Loucy (cell line): ENCODE measurements around the gene SHCBP1L.

ENCODE experiments used
- H2AFZ ChIP-seq: fragments of 200-600 bp; sonication (generic); 2 replicates; pipeline ENCODE4 v1.6.0; 2016; ENCODE audit warnings: antibody characterized with exemption, mild to moderate bottlenecking, low read length, moderate library complexity
- H3F3A ChIP-seq: fragments of 200-600 bp; 2 replicates; pipeline ENCODE4 v1.6.0; 2016; ENCODE audit warnings: antibody characterized with exemption, low read depth, mild to moderate bottlenecking
- H3K27me3 ChIP-seq: fragments of 200-600 bp; sonication (generic); 2 replicates; pipeline ENCODE4 v1.6.1; 2014; ENCODE audit warnings: low read length, mild to moderate bottlenecking; ENCODE audit not compliant: insufficient read depth, poor library complexity, severe bottlenecking
- H3K36me3 ChIP-seq: fragments of 200-600 bp; sonication (generic); 2 replicates; pipeline ENCODE4 v1.6.1; 2016; ENCODE audit warnings: low read length; ENCODE audit not compliant: insufficient read depth
- H3K4me1 ChIP-seq: fragments of 200-600 bp; sonication (generic); 2 replicates; pipeline ENCODE4 v1.5.1; 2014; ENCODE audit warnings: low read length, mild to moderate bottlenecking; ENCODE audit not compliant: insufficient read depth, poor library complexity, severe bottlenecking
- H3K4me2 ChIP-seq: fragments of 200-600 bp; sonication (generic); 2 replicates; pipeline ENCODE4 v1.6.0; 2014; ENCODE audit warnings: antibody characterized with exemption, low read length, low read depth, mild to moderate bottlenecking; ENCODE audit not compliant: poor library complexity, severe bottlenecking
- H3K4me3 ChIP-seq: fragments of 200-600 bp; sonication (generic); 2 replicates; pipeline ENCODE4 v1.5.1; 2014; ENCODE audit warnings: low read length, mild to moderate bottlenecking, mixed read lengths; ENCODE audit not compliant: poor library complexity, severe bottlenecking
- H3K79me2 ChIP-seq: fragments of 200-600 bp; sonication (generic); 2 replicates; pipeline ENCODE4 v1.6.1; 2014; ENCODE audit warnings: low read length; ENCODE audit not compliant: insufficient read depth
- H3K9ac ChIP-seq: fragments of 200-600 bp; sonication (generic); 2 replicates; pipeline ENCODE4 v1.6.0; 2014; ENCODE audit warnings: mild to moderate bottlenecking, low read depth, low read length, moderate library complexity; ENCODE audit not compliant: poor library complexity, severe bottlenecking
- H3K9me2 ChIP-seq: fragments of 200-600 bp; sonication (generic); replicated peaks from 2 replicates; pipeline ENCODE4 v1.6.1; 2016; ENCODE audit warnings: low read depth, low read length, mixed read lengths
- H3K9me3 ChIP-seq: fragments of 200-600 bp; sonication (generic); 2 replicates; pipeline ENCODE4 v1.6.1; 2014; ENCODE audit warnings: mild to moderate bottlenecking, antibody characterized with exemption, low read length, low read depth; ENCODE audit not compliant: insufficient read depth
- H4K20me1 ChIP-seq: fragments of 200-600 bp; sonication (generic); 2 replicates; pipeline ENCODE4 v1.6.0; 2014; ENCODE audit warnings: antibody characterized with exemption, low read length, mild to moderate bottlenecking; ENCODE audit not compliant: insufficient read depth, poor library complexity, severe bottlenecking
- CTCF ChIP-seq: fragments of 200-600 bp; sonication (generic); conservative IDR thresholded peaks from 2 replicates; pipeline ENCODE4 v1.5.1; 2014; ENCODE audit warnings: mild to moderate bottlenecking, antibody characterized with exemption, low read length
- EZH2phosphoT487 ChIP-seq: fragments of 200-600 bp; IDR thresholded peaks from 2 replicates; pipeline ENCODE4 v1.6.1; 2018; ENCODE audit warnings: antibody characterized with exemption, mild to moderate bottlenecking, moderate library complexity, borderline replicate concordance

Gene SHCBP1L

GRCh38 chr1:182885591-182885990, 67.4 kb downstream of the SHCBP1L start:
- H3K79me2 ChIP-seq = no peaks in the 10 kb centered on the region
- peaks cover 6% of the 10 kb centered on the region; the same call in 1 of the 2 replicates for H3F3A ChIP-seq
- peaks cover 16% of the 10 kb centered on the region for H3K4me1 ChIP-seq
- H4K20me1 ChIP-seq = peaks cover 3% of the 10 kb centered on the region
- H3K36me3 ChIP-seq = peaks cover 86% of the 10 kb centered on the region
- H3K9me2 ChIP-seq = no peaks in the 10 kb centered on the region
- H2AFZ ChIP-seq = no peak overlapping the region
- H3K4me2 ChIP-seq = no peak overlapping the region
- H3K9me3 ChIP-seq = no peaks in the 10 kb centered on the region
- H3K9ac ChIP-seq = no peak overlapping the region
- no peaks in the 10 kb centered on the region for H3K27me3 ChIP-seq
- no peak overlapping the region for H3K4me3 ChIP-seq
- no peak for TF ChIP-seq CTCF
- no peak for TF ChIP-seq EZH2phosphoT487

DNA sequence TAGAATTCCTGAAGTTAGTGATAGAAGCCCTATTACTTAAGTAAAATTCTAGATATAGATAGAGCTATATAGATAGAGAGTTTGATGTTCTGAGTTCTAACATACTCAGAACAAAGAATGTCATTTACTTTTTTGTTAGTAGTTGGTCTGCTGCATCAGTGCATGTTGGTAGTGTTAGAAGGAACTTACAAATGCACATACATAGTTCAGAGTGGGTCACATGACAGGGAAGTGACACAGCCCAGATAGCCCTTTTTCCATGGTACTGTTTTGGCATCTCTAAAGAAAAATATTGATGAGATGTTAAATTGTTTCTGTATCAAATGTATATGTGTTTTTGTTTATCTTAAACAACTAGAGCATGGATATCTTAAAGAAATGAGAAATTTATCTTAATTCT, 68.1 kb downstream of the SHCBP1L start:
- no peak overlapping the region for H3K4me3 ChIP-seq
- peaks cover 9% of the 10 kb centered on the region for H3K4me1 ChIP-seq
- H3K4me2 ChIP-seq = no peak overlapping the region
- no peak for TF ChIP-seq CTCF
- no peak for TF ChIP-seq EZH2phosphoT487
- H3K9me3 ChIP-seq = no peaks in the 10 kb centered on the region
- no peaks in the 10 kb centered on the region for H3K79me2 ChIP-seq
- H3K36me3 ChIP-seq = peaks cover 93% of the 10 kb centered on the region
- H3F3A ChIP-seq = peaks cover 6% of the 10 kb centered on the region; the same call in 1 of the 2 replicates
- H3K9me2 ChIP-seq = no peaks in the 10 kb centered on the region
- peaks cover 3% of the 10 kb centered on the region for H4K20me1 ChIP-seq
- H3K27me3 ChIP-seq = no peaks in the 10 kb centered on the region
- no peak overlapping the region for H3K9ac ChIP-seq
- H2AFZ ChIP-seq = no peak overlapping the region

DNA sequence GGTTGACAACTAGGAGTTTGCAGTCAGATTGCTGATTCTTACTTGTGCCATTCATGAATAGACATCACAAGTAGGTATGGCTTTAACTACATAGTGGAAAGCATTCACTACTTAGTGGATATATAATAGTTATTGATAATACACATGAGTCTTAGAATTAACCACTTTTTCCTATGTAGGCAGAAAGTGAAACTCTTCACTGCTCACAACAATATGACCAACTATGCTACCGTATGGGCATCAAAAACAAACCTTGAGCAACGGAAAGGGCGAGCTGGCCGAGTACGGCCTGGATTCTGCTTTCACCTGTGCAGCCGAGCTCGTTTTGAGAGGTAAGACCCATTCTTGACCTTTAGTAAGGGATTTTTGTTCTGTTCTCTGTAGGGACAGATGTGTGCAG, 75.1 kb downstream of the SHCBP1L start:
- H3F3A ChIP-seq = no peaks in the 10 kb centered on the region
- no peak for TF ChIP-seq CTCF
- no peak for TF ChIP-seq EZH2phosphoT487

More for the DNA sequence above, 75.1 kb downstream of the SHCBP1L start:
- no peak overlapping the region for H3K9ac ChIP-seq
- H2AFZ ChIP-seq = no peak overlapping the region
- peaks cover 3% of the 10 kb centered on the region for H4K20me1 ChIP-seq
- H3K79me2 ChIP-seq = no peaks in the 10 kb centered on the region
- no peaks in the 10 kb centered on the region for H3K9me3 ChIP-seq
- H3K4me3 ChIP-seq = no peak overlapping the region
- no peaks in the 10 kb centered on the region for H3K9me2 ChIP-seq
- H3K4me2 ChIP-seq = no peak overlapping the region
- no peaks in the 10 kb centered on the region for H3K4me1 ChIP-seq
- peaks cover 99% of the 10 kb centered on the region for H3K36me3 ChIP-seq
- H3K27me3 ChIP-seq = no peaks in the 10 kb centered on the region
